Right lobe of liver (tissue), 6 donors: ENCODE measurements around the gene ADTRP. TPM values are rescaled to one million over a fixed set of nuclear protein-coding genes. Genes with fewer than 3 reads are reported as not detected.

Experiments used
- ATAC-seq, 4 donors: fragments of 200-7000 bp; cut with Tn5 transposase; one replicate each; pipeline ENCODE4 v1.9.1; 2020; ENCODE audit warnings: mild to moderate bottlenecking in 4 of 4, moderate library complexity in 4 of 4
- DNase-seq, 3 donors: peaks; one replicate each; pipeline ENCODE4 v3.0.0-alpha.2; 2020
- H3K27ac ChIP-seq, 3 donors: fragments of 200-600 bp; one replicate each; pipeline ENCODE4 v1.8.0; 2022
- H3K27me3 ChIP-seq, 2 donors: fragments of 200-600 bp; one replicate each; pipeline ENCODE4 v1.8.0; 2022
- H3K36me3 ChIP-seq, 4 donors: fragments of 200-600 bp; sonication (generic) in 1 of 4; one replicate each; pipeline versions ENCODE4 v1.5.1 to v1.8.0; 2017 to 2022; ENCODE audit warnings: control low read depth in 1 of 4
- H3K4me1 ChIP-seq, 4 donors: fragments of 200-600 bp; sonication (generic) in 1 of 4; one replicate each; pipeline versions ENCODE4 v1.5.1 to v1.8.0; 2017 to 2022; ENCODE audit warnings: control low read depth in 1 of 4
- H3K4me3 ChIP-seq, 3 donors: fragments of 200-600 bp; one replicate each; pipeline ENCODE4 v1.8.0; 2022
- H3K9me3 ChIP-seq, 4 donors: fragments of 200-600 bp; sonication (generic) in 1 of 4; one replicate each; pipeline versions ENCODE4 v1.5.1 to v1.8.0; 2017 to 2022; ENCODE audit warnings: control low read depth in 1 of 4
- POLR2A ChIP-seq: fragments of 450-650 bp; IDR thresholded peaks from one replicate; pipeline ENCODE4 v1.6.1; 2017; ENCODE audit warnings: antibody characterized with exemption, mild to moderate bottlenecking
- WGBS: methylation state at CpG from one replicate; pipeline ENCODE4 v1.1.6; 2018; ENCODE audit warnings: low coverage, low lambda C conversion rate; ENCODE audit not compliant: insufficient coverage; ENCODE audit errors: missing lambda C conversion rate; 5-methylcytosine and 5-hydroxymethylcytosine counted together
- intact Hi-C, 2 donors: fragments of 100-400 bp; cut with DNase I; formaldehyde crosslinking; loops; one replicate each; pipeline versions ENCODE4 v1.11.2 to v1.14.1; 2022
- total RNA-seq, 6 experiments: library from RNA; depleted of rRNA in 2 of 6; stranded (reverse); fragments of >200 nt in 2 of 6; fragmentation: NEBNext Ultra II Directional in 3 of 6; extraction: Animal tissue kit (Norgen Biotek cat#: 25700) in 3 of 6; gene quantifications; one replicate each; pipeline versions ENCODE4 v1.1.0 to v1.2.4, GENCODE V29; 2016 to 2023
- TF ChIP-seq, protein P1 (sequence below), 4 donors: fragments of 200-600 bp in 3 of 4; fragments of 450-650 bp in 1 of 4; IDR thresholded peaks; one replicate each; pipeline versions ENCODE4 v1.5.1 to v1.8.0; 2016 to 2022; ENCODE audit warnings: antibody characterized with exemption in 4 of 4, mild to moderate bottlenecking in 2 of 4
- donor health status: DM: no; HTN: yes; CAD: no.
- donor health status: DM: no; HTN: no; CAD: no.
- donor health status: DM: no; HTN: no; CAD: no.
- donor health status: DM: no; HTN: yes; CAD: no.
- donor health status: DM: no; HTN: yes; CAD: no.

ADTRP gene
- total RNA-seq, 6 experiments from 2014 or later = 0.46 to 1.9 (median 0.92) TPM; not detected in 1

DNA sequence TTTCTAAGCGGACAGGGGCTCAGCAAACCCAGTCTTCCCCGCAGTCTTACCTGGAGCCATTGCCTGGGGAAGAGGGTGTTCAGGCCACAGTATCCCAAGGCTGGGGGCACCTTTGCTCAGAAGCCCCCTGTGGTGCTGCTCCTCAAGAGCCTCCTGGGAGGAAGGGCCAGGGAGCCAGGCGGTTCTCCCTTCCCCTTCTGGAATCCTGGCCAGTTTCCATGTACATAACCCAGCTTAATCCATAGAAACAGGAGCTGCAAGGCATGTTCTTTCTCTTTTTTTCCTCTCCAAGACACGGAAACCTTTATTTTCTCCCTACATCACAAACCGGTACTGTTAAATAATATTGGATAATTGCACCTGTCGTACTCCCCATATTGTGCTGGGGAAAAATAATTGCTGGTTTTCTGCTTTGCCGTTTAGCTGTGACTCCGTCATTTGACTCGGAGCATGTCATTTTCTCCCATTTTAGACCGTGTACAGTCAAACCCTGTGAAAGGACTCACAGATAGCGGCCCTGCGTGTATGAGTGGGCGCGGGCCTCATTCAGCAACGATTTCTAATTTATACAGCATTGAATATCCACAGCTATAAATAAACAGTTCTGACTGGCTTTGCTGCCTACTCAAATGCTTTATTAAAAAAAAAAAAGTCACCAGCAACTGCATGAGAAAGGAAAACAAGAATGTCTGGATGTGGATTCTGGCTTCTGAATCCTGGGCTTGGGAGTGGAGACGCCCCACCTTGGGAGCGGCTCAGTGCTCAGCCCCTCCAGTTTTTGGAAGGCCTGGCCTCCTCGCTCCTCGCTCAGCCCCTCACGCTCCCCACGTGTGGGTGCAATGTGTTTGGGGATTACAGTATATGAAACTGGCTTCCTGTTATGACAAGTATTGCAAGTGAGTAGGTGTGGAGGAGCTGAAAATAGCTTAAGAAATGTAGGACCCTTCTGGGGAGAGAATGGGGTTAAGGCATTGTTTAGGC, 67.3 kb downstream of the ADTRP start:
- Histone ChIP-seq H3K4me3 (no peak overlapping the region), H3K4me1 (no peaks in the 10 kb centered on the region), H3K9me3 (no peaks in the 10 kb centered on the region), H3K27ac (no peak overlapping the region), H3K27me3 (no peaks in the 10 kb centered on the region), H3K36me3 (no peaks in the 10 kb centered on the region)
- ATAC-seq = no peak
- TF ChIP-seq, protein P1, sequence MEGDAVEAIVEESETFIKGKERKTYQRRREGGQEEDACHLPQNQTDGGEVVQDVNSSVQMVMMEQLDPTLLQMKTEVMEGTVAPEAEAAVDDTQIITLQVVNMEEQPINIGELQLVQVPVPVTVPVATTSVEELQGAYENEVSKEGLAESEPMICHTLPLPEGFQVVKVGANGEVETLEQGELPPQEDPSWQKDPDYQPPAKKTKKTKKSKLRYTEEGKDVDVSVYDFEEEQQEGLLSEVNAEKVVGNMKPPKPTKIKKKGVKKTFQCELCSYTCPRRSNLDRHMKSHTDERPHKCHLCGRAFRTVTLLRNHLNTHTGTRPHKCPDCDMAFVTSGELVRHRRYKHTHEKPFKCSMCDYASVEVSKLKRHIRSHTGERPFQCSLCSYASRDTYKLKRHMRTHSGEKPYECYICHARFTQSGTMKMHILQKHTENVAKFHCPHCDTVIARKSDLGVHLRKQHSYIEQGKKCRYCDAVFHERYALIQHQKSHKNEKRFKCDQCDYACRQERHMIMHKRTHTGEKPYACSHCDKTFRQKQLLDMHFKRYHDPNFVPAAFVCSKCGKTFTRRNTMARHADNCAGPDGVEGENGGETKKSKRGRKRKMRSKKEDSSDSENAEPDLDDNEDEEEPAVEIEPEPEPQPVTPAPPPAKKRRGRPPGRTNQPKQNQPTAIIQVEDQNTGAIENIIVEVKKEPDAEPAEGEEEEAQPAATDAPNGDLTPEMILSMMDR (IDR thresholded peaks at IDR 0.05) = no peak
- no peak for TF ChIP-seq POLR2A
- WGBS = 72% methylated on average over 19 of the region's 21 CpGs
- DNase-seq = no peak
- intact Hi-C loops = no loop called here

DNA sequence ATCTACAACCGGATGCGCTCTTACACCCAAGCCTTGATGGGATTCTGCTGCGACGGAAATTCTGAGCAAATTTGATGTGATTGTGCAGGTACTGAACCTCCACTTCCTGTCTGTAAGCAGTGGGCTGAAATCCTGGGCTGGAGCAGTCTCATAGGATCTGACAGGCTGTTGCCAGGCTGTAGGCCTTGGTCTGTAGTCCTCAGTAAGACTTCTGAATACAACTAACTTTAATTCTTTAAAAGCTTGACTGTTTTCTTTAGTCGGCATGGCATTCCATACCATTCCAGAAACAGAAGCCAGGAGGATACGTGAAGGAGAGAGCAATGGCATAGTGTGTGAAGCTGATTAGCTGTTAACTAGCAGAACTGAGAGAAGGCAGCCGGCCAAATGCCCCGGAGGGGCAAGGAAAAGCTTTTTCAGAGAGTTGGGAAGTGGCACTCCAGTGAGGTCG, 68.3 kb downstream of the ADTRP start:
- intact Hi-C loops = no loop called here
- no peaks in the 10 kb centered on the region for H3K4me1 ChIP-seq
- no peaks in the 10 kb centered on the region for H3K36me3 ChIP-seq
- H3K9me3 ChIP-seq = no peaks in the 10 kb centered on the region
- H3K27ac ChIP-seq = no peak overlapping the region
- WGBS = 58% methylated on average over 9 of the region's 9 CpGs
- no peaks in the 10 kb centered on the region for H3K27me3 ChIP-seq
- TF ChIP-seq, protein P1 (IDR thresholded peaks at IDR 0.05) = no peak
- TF ChIP-seq POLR2A = no peak
- no peak overlapping the region for H3K4me3 ChIP-seq
- ATAC-seq = no peak
- DNase-seq = no peak

DNA sequence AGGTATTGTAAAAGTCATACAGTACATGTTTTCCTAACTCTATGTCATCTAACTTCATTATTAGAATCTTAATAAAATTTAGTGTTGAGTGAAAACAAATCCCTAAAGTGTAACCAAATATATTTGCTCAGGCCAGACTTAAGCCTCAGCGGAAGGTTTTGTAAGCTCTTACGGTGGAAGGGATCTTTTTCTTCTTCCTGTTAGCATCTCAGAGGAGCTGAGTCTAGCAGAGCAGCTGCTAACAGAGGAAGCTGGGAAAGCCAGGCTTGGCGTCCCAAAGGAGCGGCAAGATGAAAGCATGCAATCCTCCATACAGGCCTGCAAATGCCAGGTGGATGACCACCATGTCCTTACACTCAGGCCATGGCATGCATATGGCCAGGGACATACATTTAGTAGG, 72.4 kb downstream of the ADTRP start:
- H3K27me3 ChIP-seq = no peaks in the 10 kb centered on the region
- no peaks in the 10 kb centered on the region for H3K9me3 ChIP-seq
- no peak overlapping the region for H3K4me3 ChIP-seq
- ATAC-seq = no peak
- H3K36me3 ChIP-seq = no peaks in the 10 kb centered on the region
- 75% methylated on average over 4 of the region's 4 CpGs for WGBS
- intact Hi-C loops = no loop called here
- H3K4me1 ChIP-seq = no peaks in the 10 kb centered on the region
- DNase-seq = no peak
- H3K27ac ChIP-seq = no peak overlapping the region
- TF ChIP-seq, protein P1 (IDR thresholded peaks at IDR 0.05) = no peak
- TF ChIP-seq POLR2A = no peak

DNA sequence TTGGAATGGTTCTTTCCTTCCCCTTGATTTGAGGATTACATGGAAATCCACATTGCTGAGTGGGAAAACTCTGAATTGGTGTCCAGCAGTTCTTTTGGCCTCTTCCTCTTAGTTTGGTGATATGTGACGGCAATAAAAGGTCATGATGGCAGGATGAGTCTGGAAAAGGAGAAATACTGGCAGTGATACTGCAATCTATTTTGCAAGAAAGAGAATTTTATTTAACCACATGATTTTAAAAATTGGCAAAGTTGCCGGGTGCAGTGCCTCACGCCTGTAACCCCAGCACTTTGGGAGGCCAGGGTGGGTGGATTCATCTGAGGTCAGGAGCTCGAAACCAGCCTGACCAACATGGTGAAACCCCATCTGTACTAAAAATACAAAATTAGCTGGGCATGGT, 73.1 kb downstream of the ADTRP start:
- TF ChIP-seq, protein P1 (IDR thresholded peaks at IDR 0.05) = no peak
- no peak for TF ChIP-seq POLR2A
- Histone ChIP-seq H3K27ac (no peak overlapping the region), H3K27me3 (no peaks in the 10 kb centered on the region), H3K36me3 (no peaks in the 10 kb centered on the region), H3K4me1 (no peaks in the 10 kb centered on the region), H3K4me3 (no peak overlapping the region), H3K9me3 (no peaks in the 10 kb centered on the region)
- ATAC-seq = no peak
- intact Hi-C loops = no loop called here
- WGBS = 84% methylated on average over 4 of the region's 4 CpGs
- DNase-seq = no peak
